HG03439 (cell line): ENCODE results near the gene CHCHD6.

Source experiments
- ATAC-seq: cut with Tn5 transposase; IDR thresholded peaks from one replicate; pipeline ENCODE4 v1.9.1; 2021; ENCODE audit warnings: mild to moderate bottlenecking, moderate library complexity; ENCODE audit not compliant: unreplicated experiment

CHCHD6 gene

DNA sequence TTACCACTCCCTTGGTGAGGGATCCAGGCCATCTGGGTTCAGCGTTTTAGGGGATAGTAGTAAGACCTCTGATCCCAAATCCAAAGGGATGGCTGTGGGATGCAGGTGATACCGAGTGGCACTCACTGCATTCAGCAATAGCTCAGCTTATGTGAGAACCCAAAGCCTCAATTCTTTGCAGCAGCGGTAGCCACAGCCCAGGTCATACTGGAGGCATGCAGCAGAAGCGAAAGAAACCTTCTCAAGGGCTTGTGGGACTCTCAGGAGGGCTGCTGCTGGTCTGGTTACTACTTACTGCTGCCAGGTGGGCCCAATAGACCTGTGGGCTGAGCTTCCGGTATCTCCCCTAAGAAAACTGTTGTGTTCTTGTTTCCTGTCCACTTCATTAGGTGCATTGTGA lies 38.0 kb downstream of the CHCHD6 start:
- ATAC-seq, result no peak

DNA sequence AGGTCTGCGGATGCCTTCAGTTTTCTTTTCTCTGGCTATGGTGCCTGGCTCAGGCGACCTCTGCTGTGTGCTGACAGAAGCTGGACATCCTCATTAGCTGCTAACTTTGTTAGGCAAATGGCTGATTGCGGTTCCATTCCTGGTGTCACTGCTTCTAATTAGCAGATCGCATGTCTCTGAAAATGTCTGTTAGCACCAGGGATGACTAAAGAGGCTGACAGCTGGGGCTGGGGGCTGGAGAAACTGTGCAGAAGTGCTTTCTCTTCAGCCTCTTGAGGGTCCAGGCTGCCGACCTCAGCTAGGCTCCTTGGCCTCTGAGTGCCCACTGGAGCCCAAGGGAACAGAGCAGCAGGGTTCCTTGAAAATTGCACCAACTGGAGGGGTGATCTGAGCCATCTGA lies 39.3 kb downstream of the CHCHD6 start:
- ATAC-seq, result no peak

DNA sequence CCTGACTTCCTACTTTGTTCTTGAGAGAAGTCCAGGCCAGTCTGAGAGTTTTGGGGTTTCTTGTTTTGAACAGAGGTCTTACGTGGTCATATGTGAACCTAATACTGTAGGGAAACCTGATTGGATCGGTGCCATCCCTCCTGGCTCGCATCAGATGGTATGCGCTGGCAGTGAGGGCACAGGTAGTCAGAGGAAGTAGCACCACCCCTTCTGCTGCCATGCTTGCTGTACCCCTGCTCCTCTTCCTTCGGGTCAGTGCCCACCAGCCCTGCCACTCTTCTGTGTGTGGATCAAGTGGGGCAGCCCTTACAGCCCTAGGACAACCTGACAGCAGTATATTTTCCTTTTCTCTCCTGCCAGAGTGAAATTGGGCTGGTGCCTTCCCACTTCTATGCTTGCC lies 39.7 kb downstream of the CHCHD6 start:
- no peak for ATAC-seq

DNA sequence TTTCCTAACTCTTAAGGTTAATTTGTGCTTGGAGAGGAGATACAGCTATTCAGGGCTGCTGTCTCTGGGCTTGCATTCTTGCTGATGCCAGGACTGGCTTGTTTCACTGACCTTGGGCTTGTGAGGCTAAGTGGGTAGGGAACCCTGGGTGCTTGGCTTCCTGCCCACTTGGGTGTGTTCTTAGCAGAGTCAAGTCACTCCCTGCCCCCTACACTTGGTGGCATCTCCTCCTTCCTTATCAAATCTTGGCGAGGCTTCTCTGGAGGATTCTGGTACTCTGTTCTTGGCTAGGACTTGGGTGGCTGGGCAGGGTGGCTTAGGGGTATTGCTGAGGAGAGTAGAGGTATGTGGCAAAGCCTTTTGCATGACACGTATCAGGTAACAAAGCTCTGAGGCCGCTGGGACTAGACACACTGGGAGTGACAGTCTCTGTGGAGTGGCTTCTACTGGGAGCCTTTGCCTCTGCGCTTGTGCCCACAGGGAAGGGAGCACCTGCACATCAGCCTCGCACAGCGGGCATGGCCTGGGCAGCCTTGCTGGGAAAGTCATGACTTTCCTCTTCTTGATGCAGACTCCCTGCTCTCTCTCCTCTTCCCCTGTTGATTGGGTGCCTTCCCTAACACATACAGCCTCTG lies 41.8 kb downstream of the CHCHD6 start:
- ATAC-seq, result no peak

DNA sequence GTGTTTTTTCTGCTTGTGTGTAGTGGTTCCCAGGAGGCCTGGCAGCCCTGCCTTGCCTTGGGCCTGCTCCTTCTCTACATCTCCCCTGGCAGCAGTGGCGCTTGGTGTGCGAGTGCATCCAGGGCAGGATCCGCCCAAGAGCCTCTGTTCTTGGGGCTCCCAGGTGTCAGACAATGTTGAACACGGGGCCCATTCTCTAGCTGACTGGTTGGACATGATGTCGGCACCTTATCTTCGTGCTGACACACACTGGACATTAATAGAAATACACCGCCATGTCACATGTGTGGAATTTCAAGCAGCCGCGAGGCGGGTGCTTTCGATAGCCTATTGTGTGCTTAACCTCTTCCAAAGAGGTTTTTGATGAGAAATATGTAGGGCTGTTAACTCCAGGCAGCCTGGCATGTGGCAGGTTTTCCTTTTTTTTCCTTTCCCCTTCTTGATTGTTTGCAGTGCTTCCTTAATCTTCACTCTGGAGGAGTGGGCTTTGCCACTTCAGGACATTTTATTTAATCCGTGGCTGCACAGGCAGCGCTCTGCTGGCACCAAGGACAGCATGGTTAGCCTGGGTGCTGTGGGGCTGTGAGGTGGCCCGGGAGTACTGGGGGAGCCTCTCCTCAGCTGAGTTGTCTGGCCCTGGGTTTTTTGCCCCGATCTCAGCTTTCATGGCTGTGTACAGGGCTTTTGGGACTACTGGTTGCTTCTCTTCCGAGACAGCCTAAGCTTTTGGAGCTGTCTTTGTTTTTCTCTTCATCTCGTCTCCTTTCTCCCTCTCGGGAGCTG lies 42.5 kb downstream of the CHCHD6 start:
- ATAC-seq, result no peak

DNA sequence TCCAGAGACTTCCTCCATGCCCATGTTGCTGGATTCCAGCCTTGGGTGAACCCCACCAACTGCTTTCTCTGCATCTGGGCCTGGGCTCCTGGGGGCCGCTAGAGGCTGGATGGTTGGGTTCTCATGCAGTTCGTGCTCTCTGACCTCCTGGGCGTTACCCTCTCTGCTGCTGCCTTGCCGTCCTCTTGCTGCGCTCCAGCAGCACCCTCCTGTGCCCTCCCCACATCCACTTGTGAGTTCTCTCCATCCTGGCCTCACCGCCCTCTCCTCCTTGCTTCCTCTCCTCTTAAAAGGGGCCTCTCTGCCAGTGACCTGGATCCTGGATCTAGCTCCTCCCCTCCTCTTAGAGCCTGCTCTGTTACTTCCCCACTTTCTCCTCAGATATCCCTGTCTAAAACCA lies 43.7 kb downstream of the CHCHD6 start:
- ATAC-seq, result no peak

DNA sequence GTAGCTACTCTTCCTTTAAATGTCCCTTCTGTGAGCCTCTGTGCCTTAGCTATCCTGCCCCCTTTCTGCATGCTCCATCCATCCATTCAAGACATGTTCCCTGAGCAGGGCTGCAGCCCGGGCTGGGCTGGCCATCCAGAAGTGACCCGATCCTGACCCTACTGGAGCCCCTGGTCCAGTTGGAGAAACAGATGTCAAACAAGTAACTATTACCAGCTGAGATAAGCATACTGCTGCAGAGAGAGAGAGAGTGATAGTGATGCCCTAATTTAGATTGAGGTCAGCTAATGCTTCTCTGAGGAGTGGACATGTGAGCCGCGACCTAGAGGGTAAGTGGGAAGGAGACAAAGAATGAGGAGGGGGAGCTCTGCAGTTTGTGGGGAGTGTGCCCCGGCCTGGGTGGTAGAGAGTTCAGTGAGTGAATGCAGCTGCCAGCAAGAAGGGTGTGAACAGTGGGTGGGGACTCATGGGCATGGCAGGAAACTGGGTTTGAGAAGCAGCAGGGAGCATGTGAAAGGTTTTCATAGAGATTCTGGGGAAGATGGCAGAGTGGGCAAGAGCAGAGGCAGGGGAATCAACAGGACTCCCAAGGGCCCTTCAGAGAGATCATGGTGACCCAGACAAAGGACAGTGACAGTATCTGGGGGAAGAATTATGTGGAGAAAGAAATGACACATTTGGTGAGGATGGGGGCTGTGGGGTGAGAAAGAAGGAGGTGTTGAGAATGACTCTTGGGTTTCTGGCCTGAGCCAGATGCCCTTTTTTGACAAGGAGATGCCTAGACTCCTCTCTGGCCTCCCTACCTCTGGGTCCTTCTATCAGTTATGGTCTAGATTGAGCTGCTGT lies 44.9 kb downstream of the CHCHD6 start:
- no peak for ATAC-seq

DNA sequence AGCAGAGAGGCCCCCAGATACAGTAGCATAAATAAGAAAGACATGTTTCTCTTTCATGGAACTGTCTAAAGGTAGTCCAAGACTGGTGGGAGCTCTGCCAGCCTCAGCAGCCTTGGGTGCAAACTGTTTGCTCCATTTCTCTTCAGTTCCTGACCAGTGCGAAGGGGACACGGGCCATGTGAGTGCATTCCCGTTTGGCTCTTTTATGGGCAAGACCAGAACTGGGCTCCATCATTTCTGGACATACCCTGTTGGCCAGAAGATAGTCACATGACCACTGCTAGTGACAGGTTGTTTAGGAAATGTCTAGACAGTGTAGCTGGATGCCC lies 45.5 kb downstream of the CHCHD6 start:
- no peak for ATAC-seq

DNA sequence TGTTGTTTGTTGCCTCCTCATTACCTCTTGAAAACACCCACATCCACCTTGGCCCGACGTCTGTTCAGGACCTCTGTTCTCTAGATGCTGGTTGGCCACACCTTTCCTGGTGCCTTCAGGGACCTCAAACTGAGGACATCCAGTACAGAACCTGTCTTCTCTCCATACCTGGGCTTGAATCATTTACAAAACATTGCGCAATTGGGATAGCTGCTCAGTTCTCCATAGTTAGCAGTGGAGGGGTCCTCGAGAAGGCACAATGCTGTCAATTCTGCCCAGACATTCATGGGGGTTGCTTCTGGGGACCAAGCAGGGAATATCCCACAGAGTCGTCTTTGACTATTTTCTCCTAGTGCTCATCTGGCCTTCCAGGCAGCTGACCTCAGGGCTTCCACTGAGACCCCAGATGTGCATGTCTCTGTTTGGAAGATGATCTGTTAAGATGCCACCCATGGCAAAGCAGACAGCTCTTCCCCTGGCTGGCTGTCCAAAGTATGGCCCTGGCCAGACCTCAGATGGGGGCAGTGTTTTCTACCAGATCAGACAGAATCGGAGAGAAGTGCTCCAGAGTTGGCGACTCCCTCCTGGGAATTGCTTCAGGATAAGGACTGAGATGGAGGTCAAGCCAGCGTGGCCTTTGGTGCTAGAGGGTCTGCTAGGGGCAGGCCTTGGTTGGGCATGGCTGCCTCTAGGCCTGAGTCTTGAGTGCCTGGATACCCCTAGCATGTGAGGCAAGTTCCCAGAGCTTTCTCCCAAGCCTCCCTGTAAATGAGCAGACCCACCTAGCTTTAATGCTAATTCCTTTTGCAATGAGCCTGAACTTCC lies 46.1 kb downstream of the CHCHD6 start:
- no peak for ATAC-seq

DNA sequence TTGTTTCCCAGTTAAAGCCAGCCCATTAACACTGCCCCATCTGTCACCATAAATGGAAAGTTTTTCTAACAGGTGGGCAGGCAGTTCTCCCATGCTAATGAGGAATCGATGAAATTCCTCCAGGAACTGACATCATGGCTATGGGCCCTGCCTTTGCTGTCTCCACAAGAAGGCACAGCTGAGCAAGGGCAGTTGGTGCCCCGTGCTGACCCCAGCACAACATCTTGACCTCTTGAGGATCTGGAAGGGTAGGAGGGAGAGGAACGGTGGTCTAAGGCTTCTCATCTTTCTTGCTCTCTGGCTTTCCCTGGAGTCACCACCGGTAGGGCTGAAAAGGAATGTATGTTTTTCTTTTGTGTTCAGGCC lies 46.7 kb downstream of the CHCHD6 start:
- no peak for ATAC-seq

DNA sequence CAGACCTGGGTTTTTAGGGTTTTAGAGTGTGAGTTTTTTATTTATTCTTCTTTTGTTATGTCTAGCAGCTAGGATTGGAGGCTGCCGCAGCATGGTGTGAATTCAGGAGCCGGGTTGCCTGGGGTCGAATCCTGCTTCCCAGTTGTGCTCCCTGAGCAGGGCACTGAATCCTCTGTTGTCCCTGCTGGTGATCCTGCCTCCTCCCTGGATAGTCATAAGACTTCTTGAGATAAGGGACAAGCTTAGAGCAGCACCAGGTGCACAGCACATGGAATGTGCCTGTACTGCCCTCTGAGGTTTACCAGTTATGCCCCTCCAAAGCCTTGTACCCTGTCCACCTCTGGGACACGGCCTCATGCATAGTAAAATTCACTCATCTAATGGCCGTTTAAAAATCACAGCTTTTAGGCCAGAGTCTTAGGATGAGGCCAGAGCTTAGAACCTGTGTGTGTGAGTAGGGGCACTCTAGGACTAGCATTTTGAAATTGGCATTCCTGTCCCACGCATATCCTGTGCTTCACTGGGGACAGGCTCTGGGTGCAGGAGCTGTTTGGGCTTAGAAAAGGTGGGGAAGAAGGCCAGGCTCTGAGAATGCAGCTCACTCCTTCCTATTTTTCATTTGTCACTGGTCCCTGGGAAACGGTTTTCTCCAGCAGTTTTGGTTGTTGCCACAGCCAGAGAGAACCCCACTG lies 47.7 kb downstream of the CHCHD6 start:
- ATAC-seq, result no peak

DNA sequence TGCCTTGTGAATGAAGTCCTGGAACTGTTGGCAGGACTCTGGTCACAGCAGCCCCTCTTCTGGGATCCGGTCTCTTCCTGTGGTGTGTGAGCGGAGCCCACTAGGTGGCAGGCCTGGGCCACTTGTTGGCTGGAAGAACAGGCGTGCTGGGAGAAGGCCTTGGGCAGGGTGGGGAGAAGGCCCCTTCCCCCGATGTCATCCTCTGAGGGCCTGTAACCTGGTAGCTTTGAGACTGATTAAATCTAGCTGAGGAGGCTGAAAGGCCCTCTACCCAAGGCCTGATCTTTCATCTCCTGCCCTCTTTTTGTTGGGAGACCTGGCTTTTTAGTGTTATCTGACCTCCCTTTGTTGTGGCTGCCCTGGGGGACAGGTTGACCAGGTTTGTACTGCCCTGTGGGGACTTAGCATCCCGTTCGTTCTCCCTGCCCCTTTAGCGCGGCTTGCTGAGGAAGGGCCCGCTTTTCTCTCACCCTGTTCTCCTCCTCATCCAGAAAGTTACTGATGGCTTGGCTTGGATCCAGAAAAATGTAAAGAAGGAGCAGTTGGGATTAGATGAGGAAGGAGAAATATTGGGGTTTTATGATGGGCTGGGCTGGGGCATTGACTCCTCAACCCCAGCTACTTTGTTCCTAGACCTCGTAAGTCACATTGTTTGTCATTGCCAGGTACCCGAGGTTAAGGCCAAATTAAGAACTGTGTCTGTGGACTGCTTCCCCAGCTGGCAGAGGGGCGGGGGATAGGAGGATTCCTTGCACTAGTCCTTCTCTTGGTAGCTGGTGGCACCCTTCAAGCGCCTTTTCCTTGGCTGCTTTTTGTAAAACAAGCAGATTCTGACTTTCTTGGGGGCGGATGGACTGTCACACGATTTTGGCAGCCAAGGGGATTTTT lies 48.5 kb downstream of the CHCHD6 start:
- no peak for ATAC-seq

DNA sequence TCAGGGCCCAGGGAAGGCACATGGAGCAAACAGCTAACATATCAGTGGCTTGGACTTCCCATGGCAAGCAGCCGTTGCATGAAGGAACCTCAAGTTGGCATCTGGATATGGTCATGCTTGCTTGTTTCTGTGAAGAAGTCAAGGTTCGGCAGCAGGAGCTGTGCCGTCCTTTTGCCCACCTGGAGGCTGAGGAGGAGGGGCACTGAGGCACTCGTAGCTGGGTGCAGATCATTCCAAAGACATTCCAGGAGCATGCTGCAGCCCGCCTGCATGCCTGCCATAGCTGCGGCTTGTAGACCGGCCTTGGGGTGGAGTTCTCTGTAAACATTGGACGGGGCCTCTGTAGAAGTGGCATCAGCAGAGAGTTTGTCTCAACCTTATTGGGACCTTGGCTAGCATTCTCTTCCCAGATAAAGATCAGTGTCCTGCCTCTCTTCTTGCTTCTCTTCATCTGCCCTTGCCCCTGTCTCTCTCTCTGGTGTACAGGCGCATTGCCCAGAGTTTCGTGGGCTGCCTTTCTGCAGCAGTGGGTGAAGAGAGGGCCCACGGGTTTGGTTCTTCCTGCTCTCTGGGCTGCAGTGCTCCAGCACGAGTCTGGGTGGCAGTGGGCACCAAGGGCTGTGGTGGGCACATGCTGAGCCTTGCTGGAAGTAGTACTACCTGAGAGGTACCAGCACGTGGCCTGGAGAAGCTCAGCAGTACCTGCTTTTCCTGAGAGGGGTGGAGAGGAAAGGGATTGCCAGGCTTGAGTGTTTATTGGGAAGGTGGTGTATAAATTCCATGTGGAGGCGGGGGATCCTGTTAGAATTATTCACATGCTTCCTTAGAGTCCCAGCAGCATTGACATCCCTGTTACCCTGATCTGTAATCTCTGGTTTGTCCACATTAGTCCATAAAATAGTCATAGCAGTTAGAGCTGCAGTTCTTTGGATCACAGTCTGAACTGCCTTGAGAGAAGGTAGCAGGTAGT lies 49.4 kb downstream of the CHCHD6 start:
- ATAC-seq, result no peak

DNA sequence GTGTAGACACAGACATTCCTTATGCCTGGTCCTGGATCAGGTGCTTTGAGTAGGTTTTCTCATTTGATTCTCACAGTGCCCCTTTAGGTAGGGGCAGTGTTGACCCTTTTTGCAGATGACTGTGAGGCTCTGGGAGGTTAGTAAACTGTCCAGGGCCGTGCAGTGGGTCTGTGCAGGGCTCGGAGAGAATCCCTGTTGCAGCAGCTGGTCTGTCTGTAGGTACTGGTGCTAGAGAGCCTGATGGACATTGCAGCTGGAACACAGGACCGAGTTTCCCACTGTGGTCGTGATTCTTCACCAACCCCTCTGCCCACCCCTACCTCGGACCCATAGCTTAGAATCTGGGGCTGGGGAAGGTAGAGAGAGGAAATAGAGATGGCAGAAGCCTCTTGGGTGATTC lies 51.8 kb downstream of the CHCHD6 start:
- no peak for ATAC-seq

DNA sequence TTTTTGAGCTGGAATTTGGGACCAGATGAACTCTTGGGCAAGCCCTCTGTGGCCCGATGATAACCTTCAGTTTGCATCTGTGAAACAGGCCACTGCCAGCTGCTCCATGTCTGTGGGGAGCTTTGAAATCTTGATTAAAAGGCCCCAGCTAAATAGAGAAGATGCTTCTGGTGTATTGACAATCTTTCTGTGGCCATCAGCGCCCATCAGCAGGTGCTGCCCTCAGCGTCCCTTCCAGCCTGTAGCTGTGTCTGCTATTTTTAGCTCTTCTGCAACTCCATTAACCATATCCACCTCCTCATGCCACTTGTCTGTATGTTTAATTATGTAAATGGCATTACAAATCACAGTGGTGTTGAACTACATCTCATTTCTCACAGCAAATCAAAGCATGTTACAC lies 54.0 kb downstream of the CHCHD6 start:
- ATAC-seq, result no peak

DNA sequence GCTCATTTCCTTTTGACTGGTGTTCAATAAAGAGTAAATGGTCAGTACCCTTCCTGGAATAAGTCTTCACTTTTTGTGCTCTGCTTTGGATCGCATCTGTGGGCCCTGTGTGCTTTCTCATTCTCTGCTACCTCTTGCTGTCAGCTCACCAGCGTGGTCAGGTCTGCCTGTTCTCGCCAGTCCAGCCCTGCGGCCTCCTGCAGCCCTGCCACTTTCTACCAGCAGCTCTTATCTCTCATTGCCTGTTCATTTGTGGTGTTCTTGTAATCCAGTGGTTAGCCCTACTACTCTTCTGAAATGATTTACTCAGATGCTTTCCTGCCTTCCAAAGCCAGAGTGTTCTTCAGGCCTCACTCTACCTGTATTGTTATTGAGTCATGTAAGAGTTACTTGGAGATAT lies 54.8 kb downstream of the CHCHD6 start:
- ATAC-seq, result no peak

DNA sequence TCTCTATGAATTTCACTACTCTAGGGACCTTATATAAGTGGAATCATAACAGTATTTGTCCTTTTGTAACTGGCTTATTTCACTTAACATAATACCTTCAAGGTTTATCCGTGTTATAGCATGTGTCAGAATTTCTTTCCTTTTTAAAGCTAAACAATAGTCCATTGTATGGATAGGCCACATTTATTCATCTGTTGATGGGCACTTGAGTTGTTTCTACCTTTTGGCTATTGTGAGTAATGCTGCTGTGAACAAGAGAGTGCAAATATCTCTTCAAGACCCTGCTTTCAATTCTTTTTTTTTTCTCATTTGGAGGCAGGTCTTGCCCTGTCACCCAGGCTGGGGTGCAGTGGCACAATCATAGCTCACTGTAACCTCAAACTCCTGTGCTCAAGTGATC lies 56.5 kb downstream of the CHCHD6 start:
- no peak for ATAC-seq

DNA sequence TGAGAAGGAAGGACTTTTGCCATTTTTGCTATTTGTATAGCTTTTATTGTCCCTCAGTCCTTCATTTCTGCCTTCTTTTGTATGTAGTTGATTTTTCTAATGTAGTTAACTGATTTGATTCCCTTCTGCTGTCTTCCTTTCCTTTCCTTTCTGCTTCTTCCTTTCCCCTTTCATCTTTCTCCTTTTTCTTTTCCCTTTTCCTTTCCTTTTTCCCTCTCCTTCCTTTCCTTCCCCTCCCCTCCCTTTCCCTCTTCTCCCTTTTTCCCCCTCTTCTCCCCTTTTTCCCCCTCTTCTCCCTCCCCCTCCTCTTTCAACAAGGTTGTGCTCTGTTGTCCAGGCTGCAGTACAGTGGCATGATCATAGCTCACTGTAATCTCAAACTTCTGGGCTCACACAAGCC lies 59.0 kb downstream of the CHCHD6 start:
- ATAC-seq, result no peak
